ENCODE measurements around the gene CBLB. TPM values are rescaled to one million over a fixed set of nuclear protein-coding genes. Genes with fewer than 3 reads are reported as not detected.

The CBLB gene
- 100 to 1,000 TPM; 112 to 113 TPM for total RNA-seq
- 67.7 TPM for polyA plus RNA-seq

DNA sequence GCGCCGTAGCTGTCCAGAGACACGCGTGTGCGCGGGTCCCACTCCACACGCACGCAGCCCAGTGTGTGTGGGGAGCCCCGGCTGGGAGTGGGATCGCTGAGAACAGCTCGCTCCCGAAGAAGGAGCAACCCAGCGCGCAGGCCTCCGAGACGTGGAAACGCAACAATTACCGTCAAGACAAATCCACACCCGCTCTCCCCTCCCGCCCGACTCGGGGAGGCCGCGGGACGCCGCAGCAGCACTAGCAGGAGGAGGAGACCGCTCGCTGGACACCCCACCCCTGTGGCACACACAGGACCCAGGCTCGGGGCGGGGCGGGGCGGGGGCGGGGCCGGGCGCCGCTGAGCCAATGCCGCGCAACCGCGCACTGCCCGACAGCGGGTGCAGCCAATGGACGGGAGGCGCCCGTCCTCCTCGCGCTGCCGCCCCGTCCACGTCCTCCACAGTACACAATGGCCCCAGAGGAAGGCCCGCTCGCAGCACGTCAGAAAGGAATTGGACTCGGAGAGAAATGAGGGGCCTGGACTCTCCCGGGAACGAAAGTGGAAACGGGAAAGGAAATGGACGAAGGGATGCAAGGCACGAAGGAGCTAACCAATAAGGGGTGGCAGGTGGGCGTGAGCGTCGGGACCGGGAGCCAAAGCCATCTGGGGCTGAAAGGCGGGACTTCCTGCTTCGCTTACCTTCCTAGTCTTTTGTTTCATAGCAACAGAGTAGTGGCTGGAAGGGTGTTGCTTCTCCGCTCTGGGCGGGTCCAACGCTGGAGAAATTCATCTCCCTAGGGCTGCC lies at the start of gene CBLB:
Gene CBLB (minus strand): TSS at position 271 of the 789 bp plus-strand sequence. CDS start 1,435 bp downstream, outside the sequence.
- Mint-ChIP-seq H3K27me3 (no peaks in the 10 kb centered on the region), H3K9me3 (no peaks in the 10 kb centered on the region), H3K27ac (peak within 1 kb of the TSS; percentile 87 to 99 (median 97)), H3K36me3 (peaks cover 4 to 49% (median 16%) of the 10 kb centered on the region in 3 donors), H3K4me1 (peaks cover 22 to 45% (median 42%) of the 10 kb centered on the region in 3 donors), H3K4me3 (peak within 1 kb of the TSS; percentile 95 to 100 (median 98))
- peak within 1 kb of the TSS; percentile 88 for H3K4me3 ChIP-seq (ENCODE audit: low read length)
- H3K27me3 ChIP-seq (ENCODE audit: insufficient read depth, low read length, poor library complexity, severe bottlenecking), result no peaks in the 10 kb centered on the region
- peak; percentile 78 to 90 (median 89) for DNase-seq
- ChIA-PET POLR2A (interaction anchor here (0.5 to 2.6 kb wide), 8 partner anchors 8 to 116 kb away, joined by 3 to 8 read pairs (median 4); no protein-coding TSS in a partner anchor), CTCF (interaction anchor here (0.6 to 1.5 kb wide), 2 partner anchors 46 to 332 kb away, joined by 3 read pairs; no protein-coding TSS in a partner anchor)
- peaks cover 3% of the 10 kb centered on the region for H3K36me3 ChIP-seq (ENCODE audit: insufficient read depth, low read length)
- peak within 1 kb of the TSS; percentile 81 for H3K27ac ChIP-seq (ENCODE audit: low read depth, low read length)
- H3K4me1 ChIP-seq (ENCODE audit: insufficient read depth, low read length), result peaks cover 40% of the 10 kb centered on the region
- H3K9me3 ChIP-seq (ENCODE audit: low read length), result no peaks in the 10 kb centered on the region

DNA sequence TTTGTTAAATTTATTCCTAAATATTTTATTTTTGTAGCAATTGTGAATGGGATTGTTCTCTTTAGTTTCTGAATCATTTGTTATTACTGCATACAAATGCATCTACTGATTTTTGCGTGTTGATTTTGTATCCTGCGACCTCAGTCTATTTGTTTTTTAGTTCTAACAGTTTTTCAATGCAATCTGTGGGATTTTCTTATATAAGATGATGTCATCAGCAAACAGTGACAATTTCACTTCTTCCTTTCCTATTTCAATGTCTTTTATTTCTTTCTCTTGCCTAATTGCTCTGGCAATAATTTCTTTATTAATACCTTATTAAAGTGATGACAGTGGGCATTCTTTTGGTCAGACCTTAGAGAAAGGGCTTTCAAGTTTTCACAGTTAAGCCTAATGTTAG lies 48.0 kb upstream of the CBLB start:
- CTCF ChIA-PET, result no interaction called here
- H3K36me3 Mint-ChIP-seq, result peaks cover 1 to 58% (median 1%) of the 10 kb centered on the region in 3 donors
- no peak overlapping the region for H3K4me3 Mint-ChIP-seq
- no peak for DNase-seq
- Histone ChIP-seq H3K9me3 (ENCODE audit: low read length) (no peaks in the 10 kb centered on the region), H3K27me3 (ENCODE audit: insufficient read depth, low read length, poor library complexity, severe bottlenecking) (no peaks in the 10 kb centered on the region), H3K36me3 (ENCODE audit: insufficient read depth, low read length) (no peaks in the 10 kb centered on the region), H3K4me3 (ENCODE audit: low read length) (no peak overlapping the region), H3K27ac (ENCODE audit: low read depth, low read length) (no peak overlapping the region), H3K4me1 (ENCODE audit: insufficient read depth, low read length) (no peaks in the 10 kb centered on the region)
- peaks cover 11 to 18% (median 16%) of the 10 kb centered on the region in 3 donors for H3K4me1 Mint-ChIP-seq
- H3K9me3 Mint-ChIP-seq, result peaks cover 19 to 27% (median 22%) of the 10 kb centered on the region in 5 donors
- no peak overlapping the region for H3K27ac Mint-ChIP-seq
- POLR2A ChIA-PET, result no interaction called here
- H3K27me3 Mint-ChIP-seq, result no peaks in the 10 kb centered on the region

- no peaks in the 10 kb centered on the region for H3K4me1 ChIP-seq (ENCODE audit: insufficient read depth, low read length)
Measured at GRCh38 chr3:105915524-105915923, 46.7 kb upstream of the CBLB start.

GRCh38 chr3:105913616-105914015 lies 44.8 kb upstream of the CBLB start:
- ChIA-PET POLR2A (no interaction called here), CTCF (no interaction called here)
- Histone ChIP-seq H3K27ac (ENCODE audit: low read depth, low read length) (no peak overlapping the region), H3K9me3 (ENCODE audit: low read length) (no peaks in the 10 kb centered on the region), H3K4me3 (ENCODE audit: low read length) (no peak overlapping the region), H3K36me3 (ENCODE audit: insufficient read depth, low read length) (no peaks in the 10 kb centered on the region), H3K27me3 (ENCODE audit: insufficient read depth, low read length, poor library complexity, severe bottlenecking) (no peaks in the 10 kb centered on the region), H3K4me1 (ENCODE audit: insufficient read depth, low read length) (no peaks in the 10 kb centered on the region)
- Mint-ChIP-seq H3K4me1 (no peaks in the 10 kb centered on the region), H3K27me3 (no peaks in the 10 kb centered on the region), H3K4me3 (no peak overlapping the region), H3K36me3 (peaks cover 0 to 38% (median 0%) of the 10 kb centered on the region in 3 donors), H3K9me3 (peaks cover 3 to 12% (median 9%) of the 10 kb centered on the region in 5 donors), H3K27ac (no peak overlapping the region)
- DNase-seq, result no peak

More at GRCh38 chr3:105915524-105915923, 46.7 kb upstream of the CBLB start:
- H3K9me3 Mint-ChIP-seq, result peaks cover 15 to 19% (median 17%) of the 10 kb centered on the region in 5 donors
- Histone ChIP-seq H3K27ac (ENCODE audit: low read depth, low read length) (no peak overlapping the region), H3K4me3 (ENCODE audit: low read length) (no peak overlapping the region), H3K36me3 (ENCODE audit: insufficient read depth, low read length) (no peaks in the 10 kb centered on the region), H3K27me3 (ENCODE audit: insufficient read depth, low read length, poor library complexity, severe bottlenecking) (no peaks in the 10 kb centered on the region), H3K9me3 (ENCODE audit: low read length) (no peaks in the 10 kb centered on the region)
- H3K4me3 Mint-ChIP-seq, result no peak overlapping the region
- no peak overlapping the region for H3K27ac Mint-ChIP-seq
- CTCF ChIA-PET, result no interaction called here
- POLR2A ChIA-PET, result no interaction called here
- no peak for DNase-seq
- H3K4me1 Mint-ChIP-seq, result peaks cover 10 to 15% (median 13%) of the 10 kb centered on the region in 3 donors
- H3K27me3 Mint-ChIP-seq, result no peaks in the 10 kb centered on the region
- H3K36me3 Mint-ChIP-seq, result peaks cover 1 to 46% (median 1%) of the 10 kb centered on the region in 3 donors

- POLR2A ChIA-PET, result no interaction called here
- no peak for DNase-seq
- CTCF ChIA-PET, result no interaction called here
- Mint-ChIP-seq H3K27me3 (no peaks in the 10 kb centered on the region), H3K36me3 (peaks cover 0 to 35% (median 0%) of the 10 kb centered on the region in 3 donors), H3K9me3 (peaks cover 3 to 12% (median 9%) of the 10 kb centered on the region in 5 donors), H3K4me3 (no peak overlapping the region), H3K27ac (no peak overlapping the region), H3K4me1 (peaks cover 0 to 2% (median 1%) of the 10 kb centered on the region in 3 donors)
- H3K27ac ChIP-seq (ENCODE audit: low read depth, low read length), result no peak overlapping the region
- H3K9me3 ChIP-seq (ENCODE audit: low read length), result no peaks in the 10 kb centered on the region
- no peak overlapping the region for H3K4me3 ChIP-seq (ENCODE audit: low read length)
- H3K27me3 ChIP-seq (ENCODE audit: insufficient read depth, low read length, poor library complexity, severe bottlenecking), result no peaks in the 10 kb centered on the region
- no peaks in the 10 kb centered on the region for H3K36me3 ChIP-seq (ENCODE audit: insufficient read depth, low read length)
- H3K4me1 ChIP-seq (ENCODE audit: insufficient read depth, low read length), result no peaks in the 10 kb centered on the region
Measured at GRCh38 chr3:105912891-105913290, 44.1 kb upstream of the CBLB start.

- no peak for DNase-seq
- ChIA-PET POLR2A (no interaction called here), CTCF (no interaction called here)
- Mint-ChIP-seq H3K36me3 (peaks cover 0 to 25% (median 2%) of the 10 kb centered on the region in 3 donors), H3K9me3 (peaks cover 2 to 11% (median 3%) of the 10 kb centered on the region in 5 donors), H3K4me3 (no peak overlapping the region), H3K4me1 (peaks cover 0 to 7% (median 2%) of the 10 kb centered on the region in 3 donors), H3K27me3 (no peaks in the 10 kb centered on the region), H3K27ac (no peak overlapping the region)
- Histone ChIP-seq H3K36me3 (ENCODE audit: insufficient read depth, low read length) (no peaks in the 10 kb centered on the region), H3K9me3 (ENCODE audit: low read length) (no peaks in the 10 kb centered on the region), H3K4me3 (ENCODE audit: low read length) (no peak overlapping the region), H3K27ac (ENCODE audit: low read depth, low read length) (no peak overlapping the region), H3K4me1 (ENCODE audit: insufficient read depth, low read length) (peaks cover 4% of the 10 kb centered on the region), H3K27me3 (ENCODE audit: insufficient read depth, low read length, poor library complexity, severe bottlenecking) (no peaks in the 10 kb centered on the region)
Measured at GRCh38 chr3:105911496-105911895, 42.7 kb upstream of the CBLB start.

GRCh38 chr3:105907777-105908176 lies 39.0 kb upstream of the CBLB start:
- Mint-ChIP-seq H3K4me3 (no peak overlapping the region), H3K4me1 (peaks cover 0 to 7% (median 2%) of the 10 kb centered on the region in 3 donors), H3K9me3 (no peaks in the 10 kb centered on the region), H3K27ac (no peak overlapping the region), H3K27me3 (no peaks in the 10 kb centered on the region), H3K36me3 (peaks cover 0 to 10% (median 2%) of the 10 kb centered on the region in 3 donors)
- DNase-seq, result no peak
- H3K4me3 ChIP-seq (ENCODE audit: low read length), result no peak overlapping the region
- H3K27ac ChIP-seq (ENCODE audit: low read depth, low read length), result no peak overlapping the region
- POLR2A ChIA-PET, result interaction anchor here (0.6 kb wide), 1 partner anchor 56 kb away, joined by 3 read pairs; no protein-coding TSS in a partner anchor
- no peaks in the 10 kb centered on the region for H3K36me3 ChIP-seq (ENCODE audit: insufficient read depth, low read length)
- no peaks in the 10 kb centered on the region for H3K9me3 ChIP-seq (ENCODE audit: low read length)
- H3K4me1 ChIP-seq (ENCODE audit: insufficient read depth, low read length), result peaks cover 4% of the 10 kb centered on the region
- no peaks in the 10 kb centered on the region for H3K27me3 ChIP-seq (ENCODE audit: insufficient read depth, low read length, poor library complexity, severe bottlenecking)
- CTCF ChIA-PET, result interaction anchor here (1.1 kb wide), 1 partner anchor 12 kb away, joined by 3 read pairs; no protein-coding TSS in a partner anchor

DNA sequence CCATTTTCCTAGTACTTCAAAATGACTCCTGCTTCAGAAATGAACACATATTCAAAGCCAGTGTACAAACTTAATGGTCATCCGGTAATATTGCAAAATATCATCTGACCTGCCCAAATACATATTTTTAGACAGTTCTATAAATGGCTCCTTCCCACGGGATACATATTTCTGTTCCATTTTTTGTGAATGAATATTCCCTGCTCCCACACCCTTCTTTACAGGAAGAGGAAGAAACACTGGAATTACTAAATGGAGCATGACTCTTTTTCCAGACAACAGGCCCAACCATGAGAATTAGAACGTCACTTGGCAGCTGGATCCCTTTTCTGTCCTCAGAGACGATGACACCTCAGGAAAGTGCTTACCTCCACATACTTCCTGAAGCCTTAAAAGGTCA lies 38.0 kb upstream of the CBLB start:
- POLR2A ChIA-PET, result no interaction called here
- H3K36me3 Mint-ChIP-seq, result peaks cover 0 to 14% (median 4%) of the 10 kb centered on the region in 3 donors
- H3K27me3 Mint-ChIP-seq, result no peaks in the 10 kb centered on the region
- Histone ChIP-seq H3K9me3 (ENCODE audit: low read length) (no peaks in the 10 kb centered on the region), H3K4me3 (ENCODE audit: low read length) (no peak overlapping the region), H3K27ac (ENCODE audit: low read depth, low read length) (no peak overlapping the region), H3K36me3 (ENCODE audit: insufficient read depth, low read length) (no peaks in the 10 kb centered on the region), H3K27me3 (ENCODE audit: insufficient read depth, low read length, poor library complexity, severe bottlenecking) (no peaks in the 10 kb centered on the region), H3K4me1 (ENCODE audit: insufficient read depth, low read length) (peaks cover 4% of the 10 kb centered on the region)
- no peak overlapping the region for H3K4me3 Mint-ChIP-seq
- no peaks in the 10 kb centered on the region for H3K9me3 Mint-ChIP-seq
- H3K4me1 Mint-ChIP-seq, result peaks cover 0 to 7% (median 2%) of the 10 kb centered on the region in 3 donors
- no peak for DNase-seq
- no peak overlapping the region for H3K27ac Mint-ChIP-seq
- CTCF ChIA-PET, result no interaction called here
